CD8-positive, alpha-beta memory T cell (primary cell): Measurements from ENCODE around the gene NFIA. TPM values are rescaled to one million over a fixed set of nuclear protein-coding genes. Genes with fewer than 3 reads are reported as not detected.

ENCODE experiments used
- CTCF ChIA-PET: fragments of 350-600 bp; sonication (Branson Sonifier 250); formaldehyde crosslinking; loops from one replicate; lab custom pipeline; 2021; ENCODE audit warnings: antibody characterized with exemption; lab: Charles Lee
- POLR2A ChIA-PET: fragments of 350-600 bp; sonication (Branson Sonifier 250); formaldehyde crosslinking; loops from one replicate; lab custom pipeline; 2021; ENCODE audit warnings: antibody characterized with exemption; lab: Charles Lee
- DNase-seq, 5 donors: peaks; one replicate each; pipeline versions ENCODE4 v3.0.0 to v3.0.0-alpha.2; 2020 to 2022; ENCODE audit warnings: mixed read lengths in 1 of 5
- H3K27ac ChIP-seq: one replicate; pipeline ENCODE4 v1.7.0; 2013; ENCODE audit warnings: low read depth, mild to moderate bottlenecking, low read length, moderate library complexity
- H3K27me3 ChIP-seq: 2 replicates; pipeline ENCODE4 v1.7.0; 2013; ENCODE audit warnings: low read length, mild to moderate bottlenecking; ENCODE audit not compliant: insufficient read depth, poor library complexity, severe bottlenecking
- H3K36me3 ChIP-seq: 2 replicates; pipeline ENCODE4 v1.7.0; 2013; ENCODE audit warnings: mild to moderate bottlenecking, low read length, moderate library complexity; ENCODE audit not compliant: insufficient read depth
- H3K4me1 ChIP-seq: 2 replicates; pipeline ENCODE4 v1.7.0; 2013; ENCODE audit warnings: mild to moderate bottlenecking, low read length, moderate library complexity; ENCODE audit not compliant: insufficient read depth
- H3K4me3 ChIP-seq: 2 replicates; pipeline ENCODE4 v1.7.0; 2013; ENCODE audit warnings: mild to moderate bottlenecking, low read length
- H3K9me3 ChIP-seq: 2 replicates; pipeline ENCODE4 v1.7.0; 2013; ENCODE audit warnings: mild to moderate bottlenecking, low read length
- H3K27ac Mint-ChIP-seq, 8 donors: one replicate each; pipeline ENCODE4 v1.8.0; 2020 to 2021; ENCODE audit warnings: mixed read lengths in 8 of 8, mild to moderate bottlenecking in 6 of 8, inconsistent platforms in 3 of 8, moderate library complexity in 3 of 8
- H3K27me3 Mint-ChIP-seq, 2 donors: one replicate each; pipeline ENCODE4 v1.8.0; 2020 to 2021; ENCODE audit warnings: mixed read lengths in 2 of 2, mild to moderate bottlenecking in 1 of 2, moderate library complexity in 1 of 2
- H3K36me3 Mint-ChIP-seq, 3 donors: one replicate each; pipeline ENCODE4 v1.8.0; 2020 to 2021; ENCODE audit warnings: mixed read lengths in 3 of 3, inconsistent platforms in 1 of 3, mild to moderate bottlenecking in 1 of 3
- H3K4me1 Mint-ChIP-seq, 3 donors: one replicate each; pipeline ENCODE4 v1.8.0; 2020 to 2021; ENCODE audit warnings: mixed read lengths in 3 of 3, inconsistent platforms in 1 of 3, mild to moderate bottlenecking in 1 of 3
- H3K4me3 Mint-ChIP-seq, 7 donors: one replicate each; pipeline ENCODE4 v1.8.0; 2020 to 2021; ENCODE audit warnings: mixed read lengths in 7 of 7, mild to moderate bottlenecking in 6 of 7, moderate library complexity in 4 of 7, inconsistent platforms in 2 of 7
- H3K9me3 Mint-ChIP-seq, 5 donors: one replicate each; pipeline ENCODE4 v1.8.0; 2020 to 2022; ENCODE audit warnings: mixed read lengths in 5 of 5, mild to moderate bottlenecking in 3 of 5, moderate library complexity in 2 of 5, inconsistent platforms in 1 of 5
- polyA plus RNA-seq: library from polyadenylated mRNA; unstranded; fragments of 300-500 nt; fragmentation: Illumina TruSeq; gene quantifications from one replicate; pipeline ENCODE4 v1.2.3, GENCODE V29; 2021
- total RNA-seq, 2 experiments: library from RNA; stranded (reverse); gene quantifications; one replicate each; pipeline ENCODE4 v1.2.3, GENCODE V29; 2021

Gene NFIA
- total and polyA plus RNA-seq, 3 experiments from 2014 or later = 6.1 to 9.9 (median 7.0) TPM

DNA sequence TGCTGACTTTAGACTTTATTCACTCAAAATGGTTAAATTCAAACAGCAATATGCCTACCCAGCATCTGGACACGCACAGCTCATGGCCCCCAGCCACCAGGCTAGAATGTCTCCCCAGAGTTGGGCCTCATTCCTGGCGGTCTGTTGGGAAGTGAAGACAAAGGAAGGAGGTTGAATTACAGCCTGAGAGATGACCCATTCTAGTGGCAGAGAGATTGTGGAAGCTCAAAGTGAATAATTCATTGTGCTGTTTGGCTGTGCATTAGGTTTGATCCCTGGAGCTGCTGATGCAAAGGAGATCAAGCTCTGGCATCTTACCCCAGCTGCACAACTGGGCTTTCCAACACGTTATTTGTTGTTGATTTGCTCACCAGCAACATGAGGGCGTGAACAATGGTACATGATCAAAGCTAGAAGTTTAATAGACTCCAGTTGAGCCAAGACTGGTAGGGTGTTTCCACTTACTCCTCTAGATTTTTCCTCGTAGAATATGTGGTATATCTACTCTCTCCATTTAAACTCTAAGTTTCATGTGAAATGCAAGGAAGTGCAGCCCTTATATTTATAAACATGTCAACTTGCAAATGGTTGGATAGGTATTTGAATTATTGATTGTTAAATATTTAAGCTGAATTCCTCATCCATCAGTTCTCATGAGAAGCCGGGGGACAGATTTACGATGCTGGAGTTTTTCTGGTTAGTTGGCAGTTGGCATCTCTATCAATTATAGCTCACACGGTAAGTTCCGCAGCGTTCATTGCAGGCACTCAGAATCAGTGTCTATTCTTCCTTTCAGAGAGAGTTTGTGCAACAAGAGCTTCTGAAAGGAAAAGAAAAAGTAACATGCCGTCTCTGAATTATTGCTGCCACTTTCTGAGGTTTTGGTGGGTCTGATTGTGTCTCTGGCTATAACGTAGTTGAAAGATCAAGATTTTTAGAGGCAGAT is 419.9 kb downstream of the NFIA start:
- H3K9me3 Mint-ChIP-seq = no peaks in the 10 kb centered on the region
- no peak for DNase-seq
- no peaks in the 10 kb centered on the region for H3K36me3 Mint-ChIP-seq
- Histone ChIP-seq H3K27ac (no peak overlapping the region), H3K27me3 (no peaks in the 10 kb centered on the region), H3K36me3 (no peaks in the 10 kb centered on the region), H3K4me1 (no peaks in the 10 kb centered on the region), H3K9me3 (no peaks in the 10 kb centered on the region), H3K4me3 (no peak overlapping the region)
- H3K4me1 Mint-ChIP-seq = peaks cover 0 to 7% (median 4%) of the 10 kb centered on the region in 3 donors
- CTCF ChIA-PET = interaction anchor here (0.6 to 1.0 kb wide), 2 partner anchors 10 to 1234 kb away, joined by 3 read pairs; no protein-coding TSS in a partner anchor
- peaks cover 9 to 15% of the 10 kb centered on the region in 2 donors for H3K27me3 Mint-ChIP-seq
- POLR2A ChIA-PET = no interaction called here
- H3K4me3 Mint-ChIP-seq = no peak overlapping the region
- H3K27ac Mint-ChIP-seq = no peak overlapping the region

DNA sequence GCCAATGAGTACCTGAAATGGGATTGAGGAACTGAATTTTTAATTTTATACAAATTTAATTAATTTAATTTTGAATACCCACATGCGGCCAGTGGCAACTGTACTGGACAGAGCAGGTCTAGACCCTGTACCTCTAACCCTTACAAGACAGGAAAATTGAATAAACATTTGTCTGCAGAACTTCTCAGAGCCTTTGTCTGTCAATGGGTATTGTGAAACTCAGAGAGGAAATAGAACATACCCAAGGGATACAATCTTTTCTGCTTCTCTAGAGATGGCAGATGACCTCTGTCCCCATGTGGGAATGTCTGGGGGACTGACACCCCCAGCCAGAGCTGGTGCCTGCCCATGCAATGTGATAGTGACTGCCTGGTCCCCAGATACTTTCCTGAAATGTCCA is 421.9 kb downstream of the NFIA start:
- Mint-ChIP-seq H3K36me3 (no peaks in the 10 kb centered on the region), H3K9me3 (peaks cover 0 to 4% (median 0%) of the 10 kb centered on the region in 5 donors), H3K4me3 (no peak overlapping the region), H3K27me3 (peaks cover 6 to 12% of the 10 kb centered on the region in 2 donors), H3K4me1 (peaks cover 0 to 7% (median 4%) of the 10 kb centered on the region in 3 donors), H3K27ac (no peak overlapping the region)
- no peak overlapping the region for H3K4me3 ChIP-seq
- ChIA-PET CTCF (no interaction called here), POLR2A (no interaction called here)
- no peak overlapping the region for H3K27ac ChIP-seq
- no peak for DNase-seq
- no peaks in the 10 kb centered on the region for H3K4me1 ChIP-seq
- no peaks in the 10 kb centered on the region for H3K27me3 ChIP-seq
- H3K36me3 ChIP-seq = no peaks in the 10 kb centered on the region
- H3K9me3 ChIP-seq = no peaks in the 10 kb centered on the region

DNA sequence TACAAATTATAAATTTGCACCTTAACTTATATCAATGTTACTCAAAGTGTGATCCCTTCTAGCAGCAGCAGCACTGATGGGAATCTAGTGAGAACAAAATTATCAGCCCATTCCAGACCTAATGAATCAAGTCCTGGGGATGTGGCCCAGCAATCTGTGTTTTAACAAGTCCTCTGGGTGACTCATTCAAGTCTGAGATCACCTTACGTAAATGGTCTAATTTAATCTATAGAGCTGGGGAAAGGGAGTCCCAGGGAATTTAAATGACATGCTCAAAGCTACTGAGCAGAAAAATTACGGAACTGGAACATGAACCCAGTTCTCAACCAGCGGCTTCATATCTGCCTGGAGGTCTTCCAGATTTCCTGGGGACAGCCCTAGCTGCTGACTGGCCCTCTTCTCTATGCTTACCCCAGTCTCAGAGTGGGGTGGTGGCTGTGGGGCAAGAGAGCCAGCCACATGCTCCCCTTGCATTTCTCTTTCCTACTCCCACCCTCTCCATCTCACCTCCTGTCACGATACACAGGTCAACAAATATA is 422.6 kb downstream of the NFIA start:
- H3K9me3 Mint-ChIP-seq = peaks cover 0 to 4% (median 0%) of the 10 kb centered on the region in 5 donors
- CTCF ChIA-PET = no interaction called here
- Histone ChIP-seq H3K9me3 (no peaks in the 10 kb centered on the region), H3K36me3 (no peaks in the 10 kb centered on the region), H3K27ac (no peak overlapping the region), H3K27me3 (no peaks in the 10 kb centered on the region), H3K4me3 (no peak overlapping the region), H3K4me1 (no peaks in the 10 kb centered on the region)
- POLR2A ChIA-PET = no interaction called here
- no peak for DNase-seq
- no peaks in the 10 kb centered on the region for H3K36me3 Mint-ChIP-seq
- peaks cover 6 to 12% of the 10 kb centered on the region in 2 donors for H3K27me3 Mint-ChIP-seq
- H3K4me1 Mint-ChIP-seq = peaks cover 0 to 7% (median 4%) of the 10 kb centered on the region in 3 donors
- H3K27ac Mint-ChIP-seq = no peak overlapping the region
- H3K4me3 Mint-ChIP-seq = no peak overlapping the region

DNA sequence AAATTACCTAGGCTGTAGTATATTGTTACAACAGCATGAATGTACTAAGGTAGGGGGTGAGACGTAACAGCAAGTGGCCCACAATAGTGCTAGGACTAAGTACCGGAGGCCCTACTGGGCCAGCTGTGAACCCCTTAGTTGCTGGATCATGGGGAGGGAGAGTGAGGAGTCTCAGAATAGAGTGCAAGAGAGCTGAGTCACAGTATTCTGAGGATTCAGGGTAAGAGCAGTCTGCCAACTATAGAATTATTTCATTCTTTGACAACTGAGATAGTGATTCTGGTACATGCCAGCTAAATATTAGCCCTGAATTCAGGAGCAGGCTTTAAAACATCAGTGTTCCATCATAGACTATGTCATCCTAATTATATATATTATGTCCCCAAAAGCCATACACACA is 423.9 kb downstream of the NFIA start:
- DNase-seq = no peak
- H3K9me3 Mint-ChIP-seq = peaks cover 0 to 4% (median 0%) of the 10 kb centered on the region in 5 donors
- H3K27me3 Mint-ChIP-seq = peaks cover 6 to 12% of the 10 kb centered on the region in 2 donors
- ChIA-PET POLR2A (no interaction called here), CTCF (no interaction called here)
- no peaks in the 10 kb centered on the region for H3K36me3 ChIP-seq
- H3K27ac Mint-ChIP-seq = no peak overlapping the region
- H3K36me3 Mint-ChIP-seq = no peaks in the 10 kb centered on the region
- H3K4me3 Mint-ChIP-seq = no peak overlapping the region
- H3K4me1 ChIP-seq = no peaks in the 10 kb centered on the region
- H3K27ac ChIP-seq = no peak overlapping the region
- H3K9me3 ChIP-seq = no peaks in the 10 kb centered on the region
- H3K4me1 Mint-ChIP-seq = peaks cover 0 to 7% (median 4%) of the 10 kb centered on the region in 3 donors
- no peaks in the 10 kb centered on the region for H3K27me3 ChIP-seq
- H3K4me3 ChIP-seq = no peak overlapping the region

DNA sequence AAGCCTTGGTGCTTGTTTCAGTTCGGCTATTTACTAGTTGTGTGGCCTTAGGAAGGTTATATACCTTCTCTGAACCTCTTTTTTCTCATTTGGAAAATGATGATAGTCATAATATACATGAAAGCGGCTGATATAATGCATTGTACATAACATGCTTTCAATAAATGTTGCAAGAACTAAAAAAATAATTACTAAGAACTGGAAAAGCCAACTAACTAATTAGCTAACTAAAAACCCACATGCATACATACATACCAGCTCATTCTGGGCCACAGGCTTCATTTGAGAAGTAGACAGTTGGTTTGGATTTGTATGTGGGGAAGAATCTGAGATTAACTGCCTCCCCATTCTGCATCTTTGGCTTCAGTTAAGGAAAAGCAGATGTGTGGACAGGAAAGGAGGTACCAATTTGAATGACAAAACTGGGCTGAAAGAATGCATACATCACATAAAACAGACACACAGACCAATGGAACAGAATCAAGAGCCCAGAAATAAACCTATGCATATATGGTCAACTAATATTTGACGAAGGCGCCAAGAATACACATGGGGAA is 424.7 kb downstream of the NFIA start:
- Histone ChIP-seq H3K27ac (no peak overlapping the region), H3K4me1 (no peaks in the 10 kb centered on the region), H3K27me3 (no peaks in the 10 kb centered on the region), H3K9me3 (no peaks in the 10 kb centered on the region), H3K4me3 (no peak overlapping the region), H3K36me3 (no peaks in the 10 kb centered on the region)
- H3K27me3 Mint-ChIP-seq = peaks cover 6 to 12% of the 10 kb centered on the region in 2 donors
- DNase-seq = no peak
- H3K4me3 Mint-ChIP-seq = no peak overlapping the region
- ChIA-PET CTCF (no interaction called here), POLR2A (no interaction called here)
- H3K36me3 Mint-ChIP-seq = no peaks in the 10 kb centered on the region
- H3K4me1 Mint-ChIP-seq = peaks cover 0 to 7% (median 4%) of the 10 kb centered on the region in 3 donors
- H3K27ac Mint-ChIP-seq = no peak overlapping the region
- H3K9me3 Mint-ChIP-seq = peaks cover 0 to 4% (median 0%) of the 10 kb centered on the region in 5 donors
